AML-193 (cell line): ENCODE data around the gene JPH3.

Experiments
- DNase-seq, 2 experiments: peaks; one replicate each; lab custom pipeline; 2025; lab: John Stamatoyannopoulos, UW

The JPH3 gene

DNA sequence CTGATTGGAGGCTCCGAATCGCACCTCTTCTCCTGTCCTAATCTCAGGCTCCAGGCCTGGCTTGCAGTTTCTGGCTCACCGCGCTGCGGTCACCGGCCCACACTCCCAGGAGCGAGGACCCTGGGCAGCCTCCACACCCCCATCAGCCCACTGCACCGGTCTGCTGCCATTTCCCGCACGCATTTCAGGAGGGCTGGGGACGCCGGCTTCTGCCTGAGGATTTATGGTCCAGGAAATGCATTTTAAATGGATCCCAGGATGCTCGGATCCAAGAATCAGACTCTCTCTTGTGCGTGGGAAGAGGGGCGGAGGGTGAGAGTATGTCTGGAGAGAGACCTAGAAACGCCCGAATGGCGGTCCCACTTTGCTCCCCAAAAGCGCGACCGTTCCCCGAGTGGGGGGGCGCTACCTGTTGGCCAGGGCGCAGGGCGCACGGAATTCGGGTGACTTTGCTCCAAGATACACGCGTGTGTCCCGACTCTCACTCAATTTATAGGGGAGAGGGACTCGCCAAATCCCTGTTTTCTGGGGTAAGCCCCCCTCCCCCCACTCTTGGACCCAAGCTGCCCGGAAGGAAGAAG lies 817 bp upstream of the JPH3 start:
- no peak for DNase-seq

DNA sequence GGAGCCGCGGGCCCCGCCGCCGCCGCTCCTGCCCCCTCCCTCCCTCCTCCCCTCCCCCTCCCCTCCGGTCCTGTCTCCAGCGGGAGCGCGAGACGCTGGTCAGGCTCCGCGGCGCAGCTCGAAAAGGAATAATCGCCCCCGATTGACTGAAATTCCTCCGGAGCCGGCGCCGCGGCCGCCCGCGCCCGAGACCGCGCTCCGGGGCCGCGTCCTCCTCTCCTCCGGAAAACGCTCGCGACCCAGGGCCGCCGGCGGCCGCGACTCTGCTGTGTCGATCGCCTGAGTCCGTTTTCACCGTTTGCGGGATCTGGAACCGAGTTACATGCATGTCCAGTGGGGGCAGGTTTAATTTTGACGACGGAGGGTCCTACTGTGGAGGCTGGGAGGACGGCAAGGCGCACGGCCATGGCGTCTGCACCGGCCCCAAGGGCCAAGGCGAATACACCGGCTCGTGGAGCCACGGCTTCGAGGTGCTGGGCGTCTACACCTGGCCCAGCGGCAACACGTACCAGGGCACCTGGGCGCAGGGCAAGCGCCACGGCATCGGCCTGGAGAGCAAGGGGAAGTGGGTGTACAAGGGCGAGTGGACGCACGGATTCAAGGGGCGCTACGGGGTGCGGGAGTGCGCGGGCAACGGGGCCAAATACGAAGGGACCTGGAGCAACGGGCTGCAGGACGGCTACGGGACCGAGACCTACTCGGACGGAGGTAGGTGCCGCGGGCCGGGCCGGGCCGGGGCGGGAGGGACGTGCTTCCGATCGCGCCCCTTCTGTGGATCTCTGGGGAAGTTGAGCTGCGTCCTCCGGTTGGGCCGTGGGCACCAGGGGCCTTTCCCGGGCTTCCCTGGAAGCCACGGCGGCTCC lies 744 bp downstream of the JPH3 start:
- no peak for DNase-seq

DNA sequence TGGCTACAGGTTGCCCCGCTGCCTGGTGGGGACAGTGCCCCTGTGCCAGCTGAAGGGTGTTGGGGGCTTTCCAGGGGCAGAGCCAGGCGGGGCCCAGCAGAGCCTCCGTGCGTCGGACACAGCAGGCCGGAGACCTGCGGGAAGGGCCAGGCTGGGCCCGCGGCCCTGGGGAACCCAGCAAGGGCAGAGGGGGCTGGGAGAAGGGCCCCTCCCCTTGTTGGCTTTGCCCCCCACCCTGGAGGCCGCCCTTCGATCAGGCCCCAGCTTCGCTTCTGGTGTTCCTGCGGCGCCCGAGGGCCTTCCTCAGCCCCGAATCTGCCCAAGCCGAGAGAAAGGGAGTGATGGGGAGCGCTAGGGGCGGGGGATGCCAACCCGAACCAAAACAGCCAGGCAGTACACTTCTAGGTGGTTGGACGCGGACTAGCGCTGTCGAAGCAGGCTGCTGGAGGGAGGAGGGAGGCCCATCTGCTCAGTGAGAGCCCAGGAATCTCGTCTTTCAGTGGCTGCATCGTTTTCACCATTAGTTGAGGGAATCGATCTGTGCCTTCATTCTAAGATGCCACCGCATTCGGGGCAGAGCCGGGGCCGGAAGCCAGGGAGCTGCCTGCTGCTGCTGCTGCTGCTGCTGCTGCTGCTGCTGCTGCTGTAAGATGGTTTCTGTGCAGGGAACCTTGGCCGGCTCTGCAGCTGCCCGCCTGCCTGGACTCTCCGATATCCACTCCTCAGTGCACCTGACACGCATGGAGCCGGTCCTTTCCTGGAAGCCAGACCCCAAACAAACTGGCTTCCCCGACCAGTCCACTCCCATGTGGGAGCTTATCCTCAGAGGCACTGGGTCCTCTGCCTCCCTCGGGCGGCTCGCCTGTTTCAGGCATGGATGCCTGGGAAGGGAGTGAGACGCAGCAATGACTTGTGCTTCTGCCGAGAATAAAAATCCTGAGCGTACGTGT lies 1.7 kb downstream of the JPH3 start:
- no peak for DNase-seq

DNA sequence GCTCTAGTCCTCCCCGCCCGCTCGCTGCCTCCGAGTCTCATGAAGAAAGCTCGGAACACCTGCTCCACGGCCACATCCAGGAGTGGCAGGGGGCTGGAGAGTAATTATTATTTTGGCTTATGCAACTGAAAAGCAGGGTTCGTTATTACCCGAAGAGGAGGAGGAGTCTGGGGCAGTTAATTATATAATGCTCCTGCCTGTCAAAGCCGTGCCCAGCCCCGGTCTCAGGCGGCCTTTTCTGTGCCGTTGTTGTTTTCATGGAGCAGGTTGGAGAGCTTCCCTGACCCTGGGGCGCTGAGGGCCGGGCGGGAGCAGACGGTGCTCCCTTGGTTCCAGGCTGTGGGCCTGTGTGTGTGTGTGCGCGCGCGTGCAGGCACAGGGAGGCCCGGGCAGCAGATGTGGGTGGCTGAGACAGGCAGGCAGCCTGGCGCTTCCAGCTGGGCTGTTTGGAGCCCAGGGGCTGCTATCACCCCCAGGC lies 2.4 kb downstream of the JPH3 start:
- DNase-seq = no peak

DNA sequence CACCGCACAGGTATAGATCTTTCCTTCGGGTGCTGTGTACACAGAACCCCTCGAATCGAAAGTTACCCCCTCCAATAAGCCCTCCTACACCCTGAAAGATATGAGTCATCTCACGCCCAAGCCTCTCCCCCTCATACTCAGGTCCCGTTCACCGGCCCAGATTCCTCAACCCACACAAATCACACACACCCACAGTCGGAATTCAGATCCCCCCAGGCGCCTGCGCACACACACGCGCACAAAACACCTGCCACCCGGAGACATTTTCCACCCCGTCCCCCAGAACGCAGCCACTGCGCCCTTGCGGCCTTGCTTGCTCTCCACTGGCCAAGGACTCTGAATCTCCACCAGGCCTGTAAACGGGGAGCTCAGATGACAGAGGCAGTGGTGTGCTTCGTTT lies 4.9 kb downstream of the JPH3 start:
- DNase-seq = no peak

DNA sequence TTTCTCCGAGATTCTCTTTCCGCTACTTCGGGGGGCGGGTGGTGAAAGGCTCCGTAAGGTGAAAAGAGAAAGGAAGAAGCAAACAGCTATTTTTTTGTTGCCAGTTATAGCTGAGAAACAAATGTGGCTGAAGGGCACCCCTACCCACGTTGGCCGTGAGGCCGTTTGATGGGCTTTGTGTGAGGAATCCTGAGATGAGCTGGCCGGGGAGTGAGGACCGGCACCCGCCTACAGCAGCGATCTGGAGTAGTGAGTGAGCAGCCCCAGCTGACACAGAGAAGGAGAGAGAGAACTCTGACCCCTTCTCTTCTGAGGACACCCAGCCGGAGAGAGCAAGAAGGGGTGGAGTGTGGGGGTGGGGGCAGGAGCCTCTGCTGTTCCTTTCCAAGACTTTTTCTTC lies 5.6 kb downstream of the JPH3 start:
- no peak for DNase-seq

DNA sequence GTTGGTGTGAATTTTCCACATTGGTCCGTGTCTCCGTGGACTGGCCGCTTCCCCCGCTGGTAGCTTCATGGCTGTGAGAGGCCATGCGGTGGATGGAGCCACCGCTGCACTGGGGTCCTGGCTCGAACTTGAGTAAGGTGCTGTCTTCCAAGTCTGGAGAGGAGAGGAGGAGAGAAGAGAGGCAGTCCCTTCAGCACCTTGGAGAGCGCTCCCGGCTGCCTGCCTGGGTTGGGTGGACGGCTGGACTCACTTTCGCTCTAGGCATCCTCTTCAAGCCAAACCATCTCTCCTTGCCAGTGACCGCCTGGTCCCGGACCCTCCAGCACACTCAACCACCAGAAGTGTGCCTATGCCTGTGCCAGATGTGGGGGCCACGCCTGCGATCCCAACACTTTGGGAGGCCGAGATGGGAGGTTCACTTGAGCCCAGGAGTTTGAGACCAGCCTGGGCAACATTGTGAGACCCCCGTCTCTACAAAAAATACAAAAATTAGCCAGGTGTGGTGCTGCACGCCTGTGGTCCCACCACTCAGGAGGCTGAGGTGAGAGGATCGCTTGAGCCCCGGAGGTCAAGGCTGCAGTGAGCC lies 6.2 kb downstream of the JPH3 start:
- peak; percentile 1 to 13 for DNase-seq

DNA sequence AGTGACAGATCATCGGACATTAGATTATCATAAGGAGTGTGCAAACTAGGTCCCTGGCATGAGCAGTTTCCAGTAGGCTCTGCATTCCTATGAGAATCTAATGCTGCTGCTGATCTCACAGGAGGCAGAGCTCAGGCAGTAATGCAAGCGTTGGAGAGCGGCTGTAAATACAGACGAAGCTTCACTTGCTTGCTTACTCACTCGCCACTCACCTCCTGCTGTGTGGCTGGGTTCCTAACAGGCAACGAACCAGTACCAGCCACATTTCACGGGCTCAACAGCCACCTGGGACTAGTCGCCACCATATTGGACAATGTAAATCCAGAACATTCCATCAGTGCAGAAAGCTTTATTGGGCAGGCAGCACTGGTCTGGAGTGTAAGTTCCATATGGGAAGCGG lies 7.7 kb downstream of the JPH3 start:
- no peak for DNase-seq

DNA sequence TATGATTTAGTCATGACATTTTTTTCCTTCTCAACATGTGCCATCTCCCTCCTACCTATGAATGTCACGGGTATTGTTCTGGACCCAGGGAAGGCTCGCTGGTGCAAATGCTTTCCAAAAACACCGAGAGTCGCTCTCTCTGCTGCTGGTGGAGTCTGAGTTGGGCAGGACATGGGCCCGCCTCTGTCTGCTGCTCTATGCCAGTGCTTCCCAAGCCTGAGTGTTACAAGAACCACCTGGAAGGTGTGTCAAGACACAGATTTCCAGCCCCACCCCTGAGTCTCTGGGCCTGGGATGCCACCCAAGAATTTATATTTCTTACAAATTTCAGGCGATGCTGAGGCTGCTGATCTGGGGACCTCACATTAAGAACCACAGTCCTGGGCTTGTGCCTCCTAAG lies 9.1 kb downstream of the JPH3 start:
- DNase-seq = no peak

DNA sequence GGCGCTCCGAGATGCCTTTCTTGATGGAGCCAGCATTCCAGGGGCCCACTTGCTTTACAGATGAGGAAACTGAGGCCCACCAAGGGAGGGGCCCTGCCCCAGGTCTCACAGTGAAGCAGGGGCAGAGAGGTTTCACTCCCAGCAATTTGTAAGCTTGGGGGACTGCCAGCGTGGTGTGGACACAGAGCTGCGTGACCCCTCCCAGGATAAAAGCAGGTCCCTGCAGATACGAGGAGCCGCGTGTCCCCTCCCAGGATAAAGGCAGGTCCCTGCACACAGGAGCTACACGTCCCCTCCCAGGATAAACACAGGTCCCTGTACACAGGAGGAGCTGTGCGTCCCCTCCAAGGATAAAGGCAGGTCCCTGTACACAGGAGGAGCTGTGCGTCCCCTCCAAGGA lies 11.7 kb downstream of the JPH3 start:
- DNase-seq = no peak

DNA sequence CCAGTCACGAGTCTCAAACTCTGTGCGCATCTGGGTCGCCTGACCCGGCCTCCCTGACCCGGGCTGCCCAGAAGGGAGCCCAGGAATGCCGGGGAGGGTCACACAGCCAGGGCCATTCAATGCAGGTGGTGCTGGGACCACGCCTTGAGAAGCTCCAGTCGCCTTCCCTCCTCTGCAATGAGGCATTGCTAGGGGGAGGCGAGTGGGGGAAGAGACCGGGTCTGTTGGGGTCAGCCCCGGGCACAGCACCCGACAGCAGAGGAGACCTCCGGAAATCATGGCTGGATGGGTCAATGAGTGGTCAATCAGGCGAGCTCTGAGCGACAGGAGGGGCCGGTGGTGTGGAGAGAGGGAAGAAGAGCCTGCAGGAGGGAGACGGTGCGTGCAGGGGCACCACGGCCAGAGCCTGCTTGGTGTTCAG lies 13.3 kb downstream of the JPH3 start:
- no peak for DNase-seq

DNA sequence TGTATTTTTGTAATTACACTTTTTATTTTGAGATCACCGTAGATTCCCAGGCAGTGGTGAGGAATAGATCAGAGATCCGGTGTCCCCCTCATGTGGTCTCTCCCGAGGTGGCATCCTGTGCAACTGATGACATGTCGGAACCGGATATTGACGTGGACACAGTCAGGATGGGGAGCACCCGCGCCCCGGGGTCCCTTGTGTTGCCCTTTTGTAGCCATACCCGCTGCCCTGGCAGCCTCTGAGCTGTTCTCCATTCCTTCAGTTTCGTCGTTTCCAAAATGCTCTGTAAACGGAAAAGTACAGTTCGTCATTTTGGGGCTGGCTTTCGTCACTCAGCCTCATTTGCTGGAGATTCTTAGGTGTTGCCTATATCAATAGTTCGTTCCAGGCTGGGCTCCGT lies 14.2 kb downstream of the JPH3 start:
- no peak for DNase-seq

DNA sequence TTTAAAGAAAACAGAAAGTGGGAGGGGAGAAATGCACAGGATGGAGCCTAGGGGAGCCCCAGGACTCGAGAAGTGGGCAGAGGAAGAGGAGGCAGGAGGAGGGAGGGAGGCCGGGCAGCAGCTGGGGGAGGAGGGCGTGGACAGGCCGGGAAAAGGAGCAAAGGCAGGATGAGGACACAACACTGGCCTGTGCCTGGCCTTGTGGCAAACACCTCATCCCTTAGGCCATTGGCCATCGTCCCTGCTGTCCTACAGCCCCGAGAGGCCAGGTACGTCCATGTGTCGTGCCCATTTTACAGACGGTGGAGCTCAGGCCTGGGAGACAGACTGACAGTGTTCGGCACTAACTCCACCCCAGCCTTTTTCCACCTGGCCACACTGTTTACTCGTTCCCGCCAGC lies 15.9 kb downstream of the JPH3 start:
- no peak for DNase-seq

DNA sequence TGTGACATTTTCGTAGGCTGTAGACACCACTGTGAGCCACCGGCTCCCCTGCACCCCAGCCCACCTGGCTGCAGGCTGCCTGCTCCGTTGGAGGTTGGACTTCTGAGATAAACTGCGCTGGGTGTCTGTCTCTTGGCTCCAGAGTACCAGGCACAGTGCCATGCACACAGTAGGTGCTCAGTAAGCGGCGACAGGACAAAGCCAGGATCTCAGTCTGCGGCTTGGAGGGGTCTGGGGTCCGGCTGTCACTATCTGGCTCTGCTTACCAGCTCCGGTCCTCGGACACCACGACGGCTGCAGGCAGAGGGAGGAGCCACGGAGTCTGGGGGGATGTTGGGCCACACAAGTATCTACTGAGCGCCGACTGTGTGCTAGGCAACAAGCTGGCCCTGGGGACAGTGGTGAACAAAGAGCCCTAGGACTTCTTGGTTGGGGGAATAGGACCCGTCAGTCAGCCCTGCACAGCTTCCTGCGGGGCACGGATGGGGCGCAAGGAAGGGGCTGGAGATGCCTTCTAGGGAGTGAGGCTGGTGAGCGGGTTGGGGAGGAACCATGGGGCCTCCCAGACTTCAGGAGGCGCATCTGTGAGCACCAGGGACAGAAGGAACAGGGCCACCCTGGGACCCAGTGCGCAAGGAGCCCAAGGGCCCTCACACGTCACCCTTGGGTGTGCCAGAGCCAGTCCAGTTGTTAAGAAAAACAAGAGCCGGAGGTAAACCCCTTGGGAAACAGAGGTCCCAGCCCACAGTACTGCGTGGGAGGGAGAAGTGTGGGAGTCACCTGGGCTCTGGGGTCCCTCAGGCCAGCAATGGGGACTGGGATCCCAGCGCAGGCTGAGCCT lies 17.3 kb downstream of the JPH3 start:
- no peak for DNase-seq

DNA sequence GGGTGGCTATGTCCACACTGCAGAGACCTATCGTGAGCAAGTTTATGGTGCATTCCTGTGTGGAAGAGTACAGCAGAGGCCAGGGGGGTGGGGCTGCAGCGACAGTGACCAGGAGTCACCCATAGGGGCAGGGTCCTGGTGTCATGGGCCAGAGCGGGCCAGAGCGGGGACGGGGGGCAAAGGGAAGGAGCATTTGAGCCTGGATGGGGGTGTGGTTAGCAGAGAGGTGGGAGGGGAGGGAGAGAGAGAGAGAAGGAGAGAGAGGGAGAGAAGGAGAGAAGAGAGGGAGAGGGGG lies 17.8 kb downstream of the JPH3 start:
- no peak for DNase-seq

DNA sequence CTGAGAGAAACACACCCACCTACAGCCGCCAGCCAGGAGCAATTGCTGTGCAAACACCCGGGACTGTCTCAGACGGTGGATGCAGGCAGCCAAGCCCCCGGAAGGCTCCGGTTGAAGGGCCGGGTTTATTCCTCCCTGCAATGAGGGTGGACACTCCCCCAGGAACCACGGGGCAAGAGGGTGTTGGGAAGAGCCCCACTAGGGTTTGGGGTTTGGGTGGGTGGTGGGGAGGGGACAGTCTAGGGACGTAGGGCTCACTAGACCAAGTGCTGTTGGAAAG lies 19.2 kb downstream of the JPH3 start:
- no peak for DNase-seq

DNA sequence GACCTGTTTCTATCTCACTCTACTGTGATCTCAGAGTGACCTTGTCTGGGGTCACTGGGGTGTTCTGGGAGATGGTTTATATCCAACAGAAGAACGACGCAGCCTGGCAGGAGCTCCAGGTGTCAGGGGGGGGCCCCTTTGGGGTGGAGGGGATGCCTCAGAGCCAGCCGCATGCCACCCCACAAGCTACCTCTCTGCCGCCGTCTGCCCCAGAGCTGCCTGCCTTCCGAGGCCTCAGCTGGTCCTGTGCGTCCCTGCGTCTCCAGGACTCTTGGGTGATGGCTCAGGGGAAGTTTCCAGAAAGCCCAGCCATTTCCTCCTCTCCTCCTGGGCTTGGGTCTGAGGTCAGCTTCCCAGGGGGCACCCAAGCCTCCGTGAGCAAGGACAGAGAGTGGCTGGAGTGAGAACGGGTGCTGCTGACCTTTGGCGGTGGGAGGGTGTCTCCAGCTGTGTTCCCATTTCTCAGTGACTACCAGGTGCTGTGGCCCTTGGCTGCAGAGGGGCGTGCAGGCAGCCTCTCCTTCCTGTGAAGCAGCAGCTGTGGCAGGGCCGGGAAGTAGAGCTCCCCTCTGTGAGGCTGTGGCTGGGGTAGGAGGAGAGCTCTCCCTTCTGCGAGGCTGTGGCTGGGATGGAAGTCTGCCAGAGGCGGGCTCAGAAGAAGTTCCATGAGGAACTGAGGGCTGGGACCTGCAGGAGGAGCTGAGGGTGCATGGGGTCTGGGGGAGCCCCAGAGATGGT lies 19.8 kb downstream of the JPH3 start:
- DNase-seq = no peak

DNA sequence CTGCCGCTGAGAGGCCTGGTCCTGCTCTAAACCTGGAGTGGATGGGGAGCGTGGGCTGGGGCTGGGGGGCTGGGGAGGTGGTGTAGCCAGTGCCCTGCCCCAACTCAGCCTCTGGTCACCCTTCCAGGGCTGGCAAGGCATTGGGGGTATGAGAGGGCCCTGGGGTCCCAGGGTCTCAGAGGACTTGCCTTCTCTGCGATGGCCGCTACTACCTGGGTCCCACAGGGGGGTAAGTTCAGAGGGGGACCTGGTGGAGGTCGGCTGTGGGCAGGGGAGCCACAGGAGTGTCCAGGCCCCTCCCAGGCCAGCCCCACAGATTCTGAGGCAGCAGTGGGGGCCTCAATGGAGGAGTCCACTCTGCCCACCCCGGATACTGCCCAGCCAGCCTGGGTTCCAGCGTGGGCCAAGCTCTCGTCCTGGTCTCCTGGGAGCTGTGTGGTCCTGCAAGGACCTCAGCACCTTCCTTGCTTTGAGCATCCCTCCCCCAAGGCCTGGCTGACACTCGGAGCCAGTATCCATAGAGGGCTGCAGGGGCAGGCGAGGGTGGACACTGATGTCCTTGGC lies 20.5 kb downstream of the JPH3 start:
- no peak for DNase-seq

DNA sequence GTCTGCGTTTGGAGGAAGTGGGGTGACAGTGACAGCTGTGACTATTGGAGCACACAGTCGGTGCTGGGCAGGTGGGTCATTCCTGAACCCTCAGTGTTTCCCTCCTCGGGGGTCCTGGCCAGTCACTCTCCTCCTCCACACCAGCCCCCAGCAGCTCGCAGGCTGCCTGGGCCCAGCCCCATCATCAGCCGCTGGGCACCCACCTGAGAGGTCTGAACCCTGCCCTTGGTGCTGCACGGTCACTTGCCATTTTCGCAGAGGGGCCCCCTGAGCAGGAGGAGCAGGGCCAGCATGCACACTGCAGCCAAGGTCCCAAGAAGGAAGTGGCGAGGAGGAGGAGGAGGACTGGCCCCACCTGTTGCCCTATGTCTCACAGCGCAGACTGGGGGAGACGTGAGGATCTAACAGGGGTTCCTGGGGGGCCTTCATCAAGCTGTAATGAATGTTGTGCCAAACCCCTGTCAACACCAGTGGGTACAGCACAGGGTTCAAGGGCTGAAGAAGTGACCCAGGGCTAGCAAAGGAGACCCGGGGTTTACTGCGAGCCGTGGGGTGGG lies 23.0 kb downstream of the JPH3 start:
- no peak for DNase-seq

DNA sequence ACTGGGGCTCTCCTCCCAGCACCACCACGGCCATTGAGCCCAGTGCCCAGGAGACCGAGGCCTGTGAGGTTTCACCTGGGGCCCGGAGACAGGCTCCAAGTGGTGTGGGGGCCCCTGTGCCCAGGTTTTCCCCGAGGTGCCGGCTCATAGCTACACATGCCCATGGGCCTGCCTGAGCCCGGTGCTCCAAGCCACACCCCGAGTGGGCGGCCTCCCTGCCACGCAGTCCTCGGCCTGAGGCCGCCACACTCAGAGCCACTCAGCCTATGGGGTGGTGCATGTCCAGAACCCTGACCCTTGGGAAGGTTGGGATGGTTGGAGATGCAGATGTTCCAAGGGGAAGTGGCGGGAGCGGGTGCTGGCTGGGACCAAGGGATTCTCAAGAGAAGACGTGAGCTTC lies 24.1 kb downstream of the JPH3 start:
- DNase-seq = no peak
